CD8-positive, alpha-beta memory T cell (primary cell): ENCODE data around the gene MCC. TPM values are rescaled to one million over a fixed set of nuclear protein-coding genes. Genes with fewer than 3 reads are reported as not detected.

Experiments
- CTCF ChIA-PET: fragments of 350-600 bp; sonication (Branson Sonifier 250); formaldehyde crosslinking; loops from one replicate; lab custom pipeline; 2021; ENCODE audit warnings: antibody characterized with exemption; lab: Charles Lee
- POLR2A ChIA-PET: fragments of 350-600 bp; sonication (Branson Sonifier 250); formaldehyde crosslinking; loops from one replicate; lab custom pipeline; 2021; ENCODE audit warnings: antibody characterized with exemption; lab: Charles Lee
- DNase-seq, 5 donors: peaks; one replicate each; pipeline versions ENCODE4 v3.0.0 to v3.0.0-alpha.2; 2020 to 2022; ENCODE audit warnings: mixed read lengths in 1 of 5
- H3K27ac ChIP-seq: one replicate; pipeline ENCODE4 v1.7.0; 2013; ENCODE audit warnings: low read depth, mild to moderate bottlenecking, low read length, moderate library complexity
- H3K27me3 ChIP-seq: 2 replicates; pipeline ENCODE4 v1.7.0; 2013; ENCODE audit warnings: low read length, mild to moderate bottlenecking; ENCODE audit not compliant: insufficient read depth, poor library complexity, severe bottlenecking
- H3K36me3 ChIP-seq: 2 replicates; pipeline ENCODE4 v1.7.0; 2013; ENCODE audit warnings: mild to moderate bottlenecking, low read length, moderate library complexity; ENCODE audit not compliant: insufficient read depth
- H3K4me1 ChIP-seq: 2 replicates; pipeline ENCODE4 v1.7.0; 2013; ENCODE audit warnings: mild to moderate bottlenecking, low read length, moderate library complexity; ENCODE audit not compliant: insufficient read depth
- H3K4me3 ChIP-seq: 2 replicates; pipeline ENCODE4 v1.7.0; 2013; ENCODE audit warnings: mild to moderate bottlenecking, low read length
- H3K9me3 ChIP-seq: 2 replicates; pipeline ENCODE4 v1.7.0; 2013; ENCODE audit warnings: mild to moderate bottlenecking, low read length
- H3K27ac Mint-ChIP-seq, 8 donors: one replicate each; pipeline ENCODE4 v1.8.0; 2020 to 2021; ENCODE audit warnings: mixed read lengths in 8 of 8, mild to moderate bottlenecking in 6 of 8, inconsistent platforms in 3 of 8, moderate library complexity in 3 of 8
- H3K27me3 Mint-ChIP-seq, 2 donors: one replicate each; pipeline ENCODE4 v1.8.0; 2020 to 2021; ENCODE audit warnings: mixed read lengths in 2 of 2, mild to moderate bottlenecking in 1 of 2, moderate library complexity in 1 of 2
- H3K36me3 Mint-ChIP-seq, 3 donors: one replicate each; pipeline ENCODE4 v1.8.0; 2020 to 2021; ENCODE audit warnings: mixed read lengths in 3 of 3, inconsistent platforms in 1 of 3, mild to moderate bottlenecking in 1 of 3
- H3K4me1 Mint-ChIP-seq, 3 donors: one replicate each; pipeline ENCODE4 v1.8.0; 2020 to 2021; ENCODE audit warnings: mixed read lengths in 3 of 3, inconsistent platforms in 1 of 3, mild to moderate bottlenecking in 1 of 3
- H3K4me3 Mint-ChIP-seq, 7 donors: one replicate each; pipeline ENCODE4 v1.8.0; 2020 to 2021; ENCODE audit warnings: mixed read lengths in 7 of 7, mild to moderate bottlenecking in 6 of 7, moderate library complexity in 4 of 7, inconsistent platforms in 2 of 7
- H3K9me3 Mint-ChIP-seq, 5 donors: one replicate each; pipeline ENCODE4 v1.8.0; 2020 to 2022; ENCODE audit warnings: mixed read lengths in 5 of 5, mild to moderate bottlenecking in 3 of 5, moderate library complexity in 2 of 5, inconsistent platforms in 1 of 5
- polyA plus RNA-seq: library from polyadenylated mRNA; unstranded; fragments of 300-500 nt; fragmentation: Illumina TruSeq; gene quantifications from one replicate; pipeline ENCODE4 v1.2.3, GENCODE V29; 2021
- total RNA-seq, 2 experiments: library from RNA; stranded (reverse); gene quantifications; one replicate each; pipeline ENCODE4 v1.2.3, GENCODE V29; 2021

Gene MCC
- total and polyA plus RNA-seq, 3 experiments from 2014 or later: 4.2 to 5.4 (median 4.9) TPM

DNA sequence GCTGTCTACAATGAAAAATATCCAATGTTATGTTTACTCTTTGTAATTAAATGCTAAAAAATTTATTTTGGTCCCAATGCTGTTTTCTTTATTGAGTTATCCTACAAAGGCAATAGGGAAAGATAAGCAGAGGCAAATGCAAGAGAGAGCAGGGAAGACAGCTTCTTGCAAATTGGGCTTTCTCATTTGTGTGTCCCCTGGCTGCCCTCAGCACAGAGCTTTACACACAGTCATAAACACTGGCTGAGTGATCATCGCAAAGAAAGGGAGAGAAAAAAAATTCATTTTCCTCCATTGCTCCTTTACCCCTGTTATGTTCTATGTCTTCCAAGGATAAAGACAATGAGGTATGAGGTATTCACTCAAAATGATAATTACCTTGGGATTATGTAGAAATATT is 51.1 kb downstream of the MCC start:
- no peak overlapping the region for H3K4me3 ChIP-seq
- H3K27ac Mint-ChIP-seq: no peak overlapping the region
- no peaks in the 10 kb centered on the region for H3K4me1 ChIP-seq
- ChIA-PET POLR2A (no interaction called here), CTCF (no interaction called here)
- no peak overlapping the region for H3K4me3 Mint-ChIP-seq
- H3K9me3 Mint-ChIP-seq: no peaks in the 10 kb centered on the region
- no peak overlapping the region for H3K27ac ChIP-seq
- H3K36me3 ChIP-seq: no peaks in the 10 kb centered on the region
- H3K27me3 Mint-ChIP-seq: peaks cover 0 to 9% of the 10 kb centered on the region in 2 donors
- no peaks in the 10 kb centered on the region for H3K36me3 Mint-ChIP-seq
- H3K9me3 ChIP-seq: no peaks in the 10 kb centered on the region
- no peaks in the 10 kb centered on the region for H3K4me1 Mint-ChIP-seq
- no peaks in the 10 kb centered on the region for H3K27me3 ChIP-seq
- DNase-seq: no peak

GRCh38 chr5:113435575-113435974 is 52.7 kb downstream of the MCC start:
- DNase-seq: no peak

GRCh38 chr5:113434889-113435288 is 53.4 kb downstream of the MCC start, which contains the start of gene TSSK1B:
Gene TSSK1B (minus strand): TSS chr5:113434989. CDS start chr5:113434839, 150 bp downstream.
- no peaks in the 10 kb centered on the region for H3K9me3 Mint-ChIP-seq
- no peak within 1 kb of the TSS for H3K27ac Mint-ChIP-seq
- Histone ChIP-seq H3K36me3 (no peaks in the 10 kb centered on the region), H3K9me3 (no peaks in the 10 kb centered on the region), H3K4me1 (no peaks in the 10 kb centered on the region), H3K4me3 (no peak within 1 kb of the TSS), H3K27me3 (no peaks in the 10 kb centered on the region), H3K27ac (no peak within 1 kb of the TSS)
- peaks cover 0 to 6% of the 10 kb centered on the region in 2 donors for H3K27me3 Mint-ChIP-seq
- POLR2A ChIA-PET: no interaction called here
- CTCF ChIA-PET: no interaction called here
- no peaks in the 10 kb centered on the region for H3K36me3 Mint-ChIP-seq
- DNase-seq: no peak
- H3K4me1 Mint-ChIP-seq: no peaks in the 10 kb centered on the region
- no peak within 1 kb of the TSS for H3K4me3 Mint-ChIP-seq

More at GRCh38 chr5:113435575-113435974, 52.7 kb downstream of the MCC start:
- H3K4me3 Mint-ChIP-seq: no peak overlapping the region
- Histone ChIP-seq H3K9me3 (no peaks in the 10 kb centered on the region), H3K27me3 (no peaks in the 10 kb centered on the region), H3K4me3 (no peak overlapping the region), H3K36me3 (no peaks in the 10 kb centered on the region), H3K27ac (no peak overlapping the region), H3K4me1 (no peaks in the 10 kb centered on the region)
- peaks cover 0 to 8% of the 10 kb centered on the region in 2 donors for H3K27me3 Mint-ChIP-seq
- CTCF ChIA-PET: no interaction called here
- no peaks in the 10 kb centered on the region for H3K9me3 Mint-ChIP-seq
- H3K36me3 Mint-ChIP-seq: no peaks in the 10 kb centered on the region
- no peaks in the 10 kb centered on the region for H3K4me1 Mint-ChIP-seq
- POLR2A ChIA-PET: no interaction called here
- no peak overlapping the region for H3K27ac Mint-ChIP-seq

GRCh38 chr5:113433862-113434612 is 54.2 kb downstream of the MCC start:
- ChIA-PET POLR2A (no interaction called here), CTCF (no interaction called here)
- H3K9me3 ChIP-seq: no peaks in the 10 kb centered on the region
- Mint-ChIP-seq H3K4me1 (no peaks in the 10 kb centered on the region), H3K36me3 (no peaks in the 10 kb centered on the region), H3K4me3 (no peak overlapping the region), H3K27ac (no peak overlapping the region), H3K9me3 (no peaks in the 10 kb centered on the region), H3K27me3 (peaks cover 0 to 5% of the 10 kb centered on the region in 2 donors)
- H3K4me3 ChIP-seq: no peak overlapping the region
- DNase-seq: no peak
- no peaks in the 10 kb centered on the region for H3K4me1 ChIP-seq
- no peaks in the 10 kb centered on the region for H3K36me3 ChIP-seq
- no peaks in the 10 kb centered on the region for H3K27me3 ChIP-seq
- no peak overlapping the region for H3K27ac ChIP-seq

GRCh38 chr5:113433071-113433470 is 55.2 kb downstream of the MCC start:
- H3K9me3 ChIP-seq: no peaks in the 10 kb centered on the region
- H3K9me3 Mint-ChIP-seq: no peaks in the 10 kb centered on the region
- no peak overlapping the region for H3K27ac Mint-ChIP-seq
- ChIA-PET CTCF (no interaction called here), POLR2A (no interaction called here)
- peaks cover 0 to 4% of the 10 kb centered on the region in 2 donors for H3K27me3 Mint-ChIP-seq
- no peaks in the 10 kb centered on the region for H3K27me3 ChIP-seq
- H3K4me1 ChIP-seq: no peaks in the 10 kb centered on the region
- no peak overlapping the region for H3K4me3 ChIP-seq
- no peaks in the 10 kb centered on the region for H3K36me3 ChIP-seq
- no peaks in the 10 kb centered on the region for H3K4me1 Mint-ChIP-seq
- H3K27ac ChIP-seq: no peak overlapping the region
- DNase-seq: no peak
- no peak overlapping the region for H3K4me3 Mint-ChIP-seq
- no peaks in the 10 kb centered on the region for H3K36me3 Mint-ChIP-seq

DNA sequence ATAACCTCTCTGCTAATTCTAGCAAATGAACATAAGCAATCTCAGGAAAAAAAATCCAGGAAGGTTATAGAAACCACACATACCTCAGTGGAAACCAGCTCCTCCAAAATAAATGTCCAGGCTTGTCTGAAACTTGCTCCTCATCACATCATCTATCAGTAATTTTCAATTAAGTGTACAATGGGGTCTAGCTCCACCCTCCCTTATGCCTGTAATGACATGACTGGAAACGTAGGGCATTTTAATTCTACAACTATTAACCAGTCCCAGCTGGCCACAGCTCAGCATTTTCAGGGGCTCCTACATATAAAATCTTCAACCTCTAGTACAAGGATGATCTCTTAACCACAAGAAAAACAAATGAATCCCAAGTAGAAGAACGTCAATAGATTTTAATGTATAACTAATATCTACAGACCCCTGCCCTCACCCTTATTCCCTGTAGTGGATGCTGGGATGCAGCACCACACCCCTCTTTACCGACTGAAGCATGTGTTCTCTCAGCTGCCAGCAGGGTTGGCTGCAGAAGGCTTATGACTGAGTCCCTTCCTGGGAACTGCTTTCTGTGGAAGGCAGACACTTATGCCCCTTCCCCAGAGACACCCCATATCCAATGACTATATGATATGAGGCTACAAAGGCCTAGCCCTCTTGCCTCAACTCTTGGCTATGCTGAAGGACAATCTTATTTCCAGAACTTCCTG is 60.2 kb downstream of the MCC start:
- Histone ChIP-seq H3K27ac (no peak overlapping the region), H3K27me3 (no peaks in the 10 kb centered on the region), H3K4me3 (no peak overlapping the region), H3K36me3 (no peaks in the 10 kb centered on the region), H3K9me3 (no peaks in the 10 kb centered on the region), H3K4me1 (no peaks in the 10 kb centered on the region)
- Mint-ChIP-seq H3K9me3 (no peaks in the 10 kb centered on the region), H3K27me3 (no peaks in the 10 kb centered on the region), H3K36me3 (no peaks in the 10 kb centered on the region), H3K4me3 (no peak overlapping the region), H3K27ac (no peak overlapping the region), H3K4me1 (no peaks in the 10 kb centered on the region)
- no peak for DNase-seq
- ChIA-PET CTCF (no interaction called here), POLR2A (no interaction called here)

GRCh38 chr5:113425909-113426308 is 62.3 kb downstream of the MCC start:
- Mint-ChIP-seq H3K4me3 (no peak overlapping the region), H3K27me3 (peaks cover 4 to 10% of the 10 kb centered on the region in 2 donors), H3K4me1 (no peaks in the 10 kb centered on the region), H3K36me3 (no peaks in the 10 kb centered on the region), H3K27ac (no peak overlapping the region), H3K9me3 (no peaks in the 10 kb centered on the region)
- no peak overlapping the region for H3K4me3 ChIP-seq
- no peaks in the 10 kb centered on the region for H3K4me1 ChIP-seq
- H3K27me3 ChIP-seq: no peaks in the 10 kb centered on the region
- no peak for DNase-seq
- no peak overlapping the region for H3K27ac ChIP-seq
- no peaks in the 10 kb centered on the region for H3K9me3 ChIP-seq
- POLR2A ChIA-PET: no interaction called here
- CTCF ChIA-PET: no interaction called here
- H3K36me3 ChIP-seq: no peaks in the 10 kb centered on the region

DNA sequence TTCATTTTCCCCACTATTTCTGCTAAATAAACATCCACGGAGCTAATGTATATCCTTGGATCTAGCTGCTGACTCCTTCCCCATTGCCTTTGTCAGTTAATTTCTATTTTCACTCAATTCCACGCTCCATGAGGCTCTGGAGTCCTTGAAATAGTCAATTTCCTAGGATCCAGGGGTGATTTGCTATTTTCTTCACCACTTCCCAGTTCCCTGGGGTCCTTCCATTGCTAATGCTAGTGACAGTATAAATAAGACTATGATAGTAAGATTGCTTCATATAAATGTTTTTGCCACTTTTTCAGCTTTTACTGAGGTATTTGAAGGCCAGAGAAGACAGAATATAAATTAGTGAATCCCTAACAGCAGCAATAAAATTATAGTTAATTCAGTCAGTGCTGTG is 66.6 kb downstream of the MCC start:
- H3K4me1 ChIP-seq: no peaks in the 10 kb centered on the region
- DNase-seq: no peak
- ChIA-PET CTCF (no interaction called here), POLR2A (no interaction called here)
- Mint-ChIP-seq H3K27ac (no peak overlapping the region), H3K4me1 (no peaks in the 10 kb centered on the region), H3K27me3 (peaks cover 4 to 16% of the 10 kb centered on the region in 2 donors), H3K4me3 (no peak overlapping the region), H3K9me3 (no peaks in the 10 kb centered on the region), H3K36me3 (no peaks in the 10 kb centered on the region)
- H3K27me3 ChIP-seq: no peaks in the 10 kb centered on the region
- no peaks in the 10 kb centered on the region for H3K36me3 ChIP-seq
- no peak overlapping the region for H3K4me3 ChIP-seq
- no peak overlapping the region for H3K27ac ChIP-seq
- H3K9me3 ChIP-seq: no peaks in the 10 kb centered on the region
